GM12875 (cell line): ENCODE results near the gene FMN1.

Experiments used
- H3K4me3 ChIP-seq: one replicate; pipeline ENCODE4 v1.5.1; 2011; ENCODE audit warnings: low read depth, low read length, control low read depth
- TF ChIP-seq, protein P1 (sequence below): IDR thresholded peaks from 2 replicates; pipeline ENCODE4 v1.5.1; 2011; ENCODE audit warnings: low read depth, mild to moderate bottlenecking, control low read depth, inconsistent platforms, low read length, moderate library complexity, borderline replicate concordance; ENCODE audit not compliant: insufficient read depth

FMN1 gene

DNA sequence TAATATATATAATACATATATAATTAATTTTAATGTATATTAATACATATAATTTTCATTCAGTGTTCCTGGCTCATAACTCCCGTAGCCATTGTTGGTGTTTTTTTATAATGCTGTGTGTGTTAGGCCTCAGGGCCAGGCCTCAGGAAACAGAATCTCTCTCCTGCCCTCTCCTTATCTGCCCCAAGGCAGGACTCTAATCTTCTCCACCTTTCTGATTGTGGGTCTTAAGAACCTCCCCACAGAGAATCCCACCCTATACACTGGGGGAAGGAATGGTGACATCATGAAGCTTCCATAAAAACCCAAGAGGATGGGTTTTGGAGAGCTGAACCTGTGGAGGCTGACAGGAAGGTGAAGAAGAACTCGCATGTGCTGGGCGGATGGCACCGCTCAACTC, 4.0 kb upstream of the FMN1 start:
- no peak overlapping the region for H3K4me3 ChIP-seq
- TF ChIP-seq, protein P1, sequence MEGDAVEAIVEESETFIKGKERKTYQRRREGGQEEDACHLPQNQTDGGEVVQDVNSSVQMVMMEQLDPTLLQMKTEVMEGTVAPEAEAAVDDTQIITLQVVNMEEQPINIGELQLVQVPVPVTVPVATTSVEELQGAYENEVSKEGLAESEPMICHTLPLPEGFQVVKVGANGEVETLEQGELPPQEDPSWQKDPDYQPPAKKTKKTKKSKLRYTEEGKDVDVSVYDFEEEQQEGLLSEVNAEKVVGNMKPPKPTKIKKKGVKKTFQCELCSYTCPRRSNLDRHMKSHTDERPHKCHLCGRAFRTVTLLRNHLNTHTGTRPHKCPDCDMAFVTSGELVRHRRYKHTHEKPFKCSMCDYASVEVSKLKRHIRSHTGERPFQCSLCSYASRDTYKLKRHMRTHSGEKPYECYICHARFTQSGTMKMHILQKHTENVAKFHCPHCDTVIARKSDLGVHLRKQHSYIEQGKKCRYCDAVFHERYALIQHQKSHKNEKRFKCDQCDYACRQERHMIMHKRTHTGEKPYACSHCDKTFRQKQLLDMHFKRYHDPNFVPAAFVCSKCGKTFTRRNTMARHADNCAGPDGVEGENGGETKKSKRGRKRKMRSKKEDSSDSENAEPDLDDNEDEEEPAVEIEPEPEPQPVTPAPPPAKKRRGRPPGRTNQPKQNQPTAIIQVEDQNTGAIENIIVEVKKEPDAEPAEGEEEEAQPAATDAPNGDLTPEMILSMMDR, result no peak

DNA sequence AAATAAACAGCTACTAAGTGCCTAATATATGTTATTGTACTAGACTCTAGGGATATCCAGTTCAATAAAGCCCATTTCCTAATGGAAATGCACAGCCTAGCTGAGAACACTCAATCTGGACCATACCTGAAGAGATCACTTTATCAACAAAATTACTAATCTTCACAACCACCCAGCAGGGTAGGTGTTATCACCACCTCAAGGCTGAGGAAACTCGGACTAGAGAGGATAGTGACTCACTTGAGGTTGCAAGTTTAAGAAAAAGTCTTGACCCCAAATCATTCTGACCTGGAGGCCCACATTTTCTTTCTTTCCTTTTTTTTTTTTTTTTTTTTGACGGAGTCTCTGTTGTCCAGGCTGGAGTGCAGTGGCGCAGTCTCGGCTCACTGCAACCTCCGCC, 3.1 kb upstream of the FMN1 start:
- TF ChIP-seq, protein P1, result no peak
- no peak overlapping the region for H3K4me3 ChIP-seq

DNA sequence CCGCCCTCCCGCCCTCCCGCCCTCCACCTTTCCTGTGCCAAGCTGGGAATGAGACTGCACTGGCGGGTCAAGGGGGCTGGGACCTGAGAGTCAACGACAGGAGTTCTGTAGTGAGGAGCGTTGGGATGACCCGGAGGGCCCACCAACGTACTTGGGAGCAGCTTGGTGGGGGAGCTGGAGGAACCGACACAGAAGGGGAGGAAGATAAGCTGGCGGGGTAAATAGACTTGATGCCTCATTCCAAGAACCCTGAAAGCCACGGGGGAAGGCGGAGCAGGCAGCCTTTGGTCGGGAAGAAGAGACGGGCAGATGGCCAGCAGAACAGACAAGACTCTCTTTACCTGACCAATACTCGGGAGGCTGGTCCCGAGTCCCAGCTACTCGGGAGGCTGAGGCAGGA, 277 bp downstream of the FMN1 start:
- no peak overlapping the region for H3K4me3 ChIP-seq
- TF ChIP-seq, protein P1, result no peak

DNA sequence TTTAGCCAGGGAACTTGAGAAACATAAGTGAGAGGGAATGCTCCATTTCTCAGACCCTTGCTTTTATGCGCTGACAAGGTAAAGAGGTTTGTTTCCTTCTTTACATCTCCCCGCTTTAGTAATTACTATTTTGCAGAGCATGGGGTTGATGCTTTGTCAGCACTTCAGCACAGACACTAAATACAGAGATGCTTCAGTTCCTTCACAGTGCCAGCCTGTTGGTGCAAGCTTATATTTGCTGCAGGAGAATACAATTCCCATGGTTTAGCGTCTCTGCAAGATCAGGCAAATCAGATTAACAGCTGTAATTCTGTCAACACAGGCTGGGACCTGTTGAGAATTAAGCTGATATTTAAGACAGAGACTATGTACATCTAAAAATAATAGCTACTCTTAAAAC, 2.9 kb downstream of the FMN1 start:
- TF ChIP-seq, protein P1, result no peak
- H3K4me3 ChIP-seq, result no peak overlapping the region

DNA sequence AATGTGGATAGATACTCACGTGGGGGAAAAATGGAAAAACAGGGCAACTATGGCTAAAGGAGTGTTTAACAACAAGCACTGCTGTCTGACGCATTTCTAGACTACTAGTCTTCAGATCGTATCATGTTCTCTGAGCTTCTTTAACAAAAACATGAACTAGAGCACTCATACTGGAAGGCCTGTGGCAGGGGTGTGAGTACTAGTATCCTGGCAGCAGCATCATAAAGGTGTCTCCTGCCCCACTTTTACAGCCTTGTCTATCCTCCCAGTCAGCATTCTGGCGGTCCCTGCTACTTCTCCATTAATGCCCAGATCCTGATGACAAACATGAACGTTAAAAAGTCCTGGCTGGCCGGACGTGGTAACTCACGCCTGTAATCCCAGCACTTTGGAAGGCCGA, 4.0 kb downstream of the FMN1 start:
- no peak overlapping the region for H3K4me3 ChIP-seq
- TF ChIP-seq, protein P1, result no peak

DNA sequence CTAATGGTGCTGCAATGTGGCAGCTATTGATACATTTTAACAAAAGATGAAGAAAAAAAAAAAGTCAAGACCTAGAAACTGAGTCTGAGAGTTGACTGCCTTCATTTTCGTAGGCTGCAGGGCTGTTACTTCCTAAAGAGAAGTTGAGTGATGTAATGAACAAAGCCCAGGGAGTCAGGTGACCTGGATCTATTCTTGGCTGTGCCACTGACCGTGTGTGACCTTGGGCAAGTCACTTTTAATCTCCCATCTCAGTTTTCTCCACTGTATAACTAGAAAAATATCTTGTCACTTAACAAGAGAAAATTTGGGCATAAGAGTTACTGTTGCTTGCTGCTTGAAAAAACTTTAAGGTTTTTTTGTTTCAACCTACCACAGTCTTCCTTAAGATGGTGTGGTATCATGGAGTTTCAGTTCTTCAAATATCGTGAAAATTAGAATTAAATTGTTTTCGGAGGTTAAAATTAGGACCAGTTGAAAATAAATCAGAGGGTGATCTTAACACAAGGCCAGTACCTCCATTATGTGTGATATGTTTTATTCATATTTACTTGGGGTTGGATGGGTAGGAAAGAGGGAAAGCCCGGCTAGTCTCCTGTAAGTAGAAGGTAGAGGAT, 5.8 kb downstream of the FMN1 start:
- TF ChIP-seq, protein P1, result no peak
- no peak overlapping the region for H3K4me3 ChIP-seq

DNA sequence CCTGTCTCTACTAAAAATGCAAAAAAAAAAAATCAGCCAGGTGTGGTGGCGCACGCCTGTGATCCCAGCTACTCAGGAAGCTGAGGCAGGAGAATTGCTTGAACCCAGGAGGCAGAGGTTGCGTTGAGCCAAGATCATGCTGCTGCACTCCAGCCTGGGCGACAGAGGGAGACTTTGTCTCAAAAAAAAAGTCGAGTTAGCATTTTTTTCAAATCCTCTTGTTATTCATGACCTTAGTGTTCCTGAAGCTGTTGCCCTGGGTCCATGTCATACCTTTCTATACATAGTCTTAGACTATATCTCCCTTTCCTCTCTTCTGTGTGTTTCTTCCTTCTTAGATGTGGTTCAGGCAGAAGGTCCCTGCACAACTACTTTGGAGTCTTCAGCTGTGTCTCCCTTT, 6.4 kb downstream of the FMN1 start:
- TF ChIP-seq, protein P1, result no peak
- no peak overlapping the region for H3K4me3 ChIP-seq
